Loucy (cell line): ENCODE measurements around the gene PGLYRP1.

ENCODE experiments used
- H2AFZ ChIP-seq: fragments of 200-600 bp; sonication (generic); 2 replicates; pipeline ENCODE4 v1.6.0; 2016; ENCODE audit warnings: antibody characterized with exemption, mild to moderate bottlenecking, low read length, moderate library complexity
- H3F3A ChIP-seq: fragments of 200-600 bp; 2 replicates; pipeline ENCODE4 v1.6.0; 2016; ENCODE audit warnings: antibody characterized with exemption, low read depth, mild to moderate bottlenecking
- H3K27me3 ChIP-seq: fragments of 200-600 bp; sonication (generic); 2 replicates; pipeline ENCODE4 v1.6.1; 2014; ENCODE audit warnings: low read length, mild to moderate bottlenecking; ENCODE audit not compliant: insufficient read depth, poor library complexity, severe bottlenecking
- H3K36me3 ChIP-seq: fragments of 200-600 bp; sonication (generic); 2 replicates; pipeline ENCODE4 v1.6.1; 2016; ENCODE audit warnings: low read length; ENCODE audit not compliant: insufficient read depth
- H3K4me1 ChIP-seq: fragments of 200-600 bp; sonication (generic); 2 replicates; pipeline ENCODE4 v1.5.1; 2014; ENCODE audit warnings: low read length, mild to moderate bottlenecking; ENCODE audit not compliant: insufficient read depth, poor library complexity, severe bottlenecking
- H3K4me2 ChIP-seq: fragments of 200-600 bp; sonication (generic); 2 replicates; pipeline ENCODE4 v1.6.0; 2014; ENCODE audit warnings: antibody characterized with exemption, low read length, low read depth, mild to moderate bottlenecking; ENCODE audit not compliant: poor library complexity, severe bottlenecking
- H3K4me3 ChIP-seq: fragments of 200-600 bp; sonication (generic); 2 replicates; pipeline ENCODE4 v1.5.1; 2014; ENCODE audit warnings: low read length, mild to moderate bottlenecking, mixed read lengths; ENCODE audit not compliant: poor library complexity, severe bottlenecking
- H3K79me2 ChIP-seq: fragments of 200-600 bp; sonication (generic); 2 replicates; pipeline ENCODE4 v1.6.1; 2014; ENCODE audit warnings: low read length; ENCODE audit not compliant: insufficient read depth
- H3K9ac ChIP-seq: fragments of 200-600 bp; sonication (generic); 2 replicates; pipeline ENCODE4 v1.6.0; 2014; ENCODE audit warnings: mild to moderate bottlenecking, low read depth, low read length, moderate library complexity; ENCODE audit not compliant: poor library complexity, severe bottlenecking
- H3K9me2 ChIP-seq: fragments of 200-600 bp; sonication (generic); replicated peaks from 2 replicates; pipeline ENCODE4 v1.6.1; 2016; ENCODE audit warnings: low read depth, low read length, mixed read lengths
- H3K9me3 ChIP-seq: fragments of 200-600 bp; sonication (generic); 2 replicates; pipeline ENCODE4 v1.6.1; 2014; ENCODE audit warnings: mild to moderate bottlenecking, antibody characterized with exemption, low read length, low read depth; ENCODE audit not compliant: insufficient read depth
- H4K20me1 ChIP-seq: fragments of 200-600 bp; sonication (generic); 2 replicates; pipeline ENCODE4 v1.6.0; 2014; ENCODE audit warnings: antibody characterized with exemption, low read length, mild to moderate bottlenecking; ENCODE audit not compliant: insufficient read depth, poor library complexity, severe bottlenecking
- EZH2phosphoT487 ChIP-seq: fragments of 200-600 bp; IDR thresholded peaks from 2 replicates; pipeline ENCODE4 v1.6.1; 2018; ENCODE audit warnings: antibody characterized with exemption, mild to moderate bottlenecking, moderate library complexity, borderline replicate concordance
- TF ChIP-seq, protein P1 (sequence below): fragments of 200-600 bp; sonication (generic); conservative IDR thresholded peaks from 2 replicates; pipeline ENCODE4 v1.5.1; 2014; ENCODE audit warnings: mild to moderate bottlenecking, antibody characterized with exemption, low read length

PGLYRP1 gene

DNA sequence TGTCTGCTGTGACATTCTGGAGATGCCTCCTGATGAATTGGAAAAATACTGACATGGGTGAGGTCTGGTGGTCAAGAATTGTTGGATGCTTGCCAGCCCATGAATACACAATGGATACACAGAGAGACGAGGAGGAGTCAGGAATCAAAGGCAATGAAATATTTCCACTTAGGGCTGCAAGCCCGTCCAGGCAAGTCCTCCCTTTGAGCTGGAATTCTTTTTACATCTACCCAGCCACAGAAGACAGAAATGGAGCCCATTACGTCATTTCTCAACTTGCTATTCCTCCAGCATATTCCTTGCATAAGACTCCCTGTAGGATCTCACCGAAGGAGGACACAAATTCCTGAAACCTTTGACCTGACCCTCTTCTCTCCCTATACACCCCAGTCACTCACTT is 33.7 kb upstream of the PGLYRP1 start:
- no peaks in the 10 kb centered on the region for H3K9me2 ChIP-seq
- TF ChIP-seq, protein P1, sequence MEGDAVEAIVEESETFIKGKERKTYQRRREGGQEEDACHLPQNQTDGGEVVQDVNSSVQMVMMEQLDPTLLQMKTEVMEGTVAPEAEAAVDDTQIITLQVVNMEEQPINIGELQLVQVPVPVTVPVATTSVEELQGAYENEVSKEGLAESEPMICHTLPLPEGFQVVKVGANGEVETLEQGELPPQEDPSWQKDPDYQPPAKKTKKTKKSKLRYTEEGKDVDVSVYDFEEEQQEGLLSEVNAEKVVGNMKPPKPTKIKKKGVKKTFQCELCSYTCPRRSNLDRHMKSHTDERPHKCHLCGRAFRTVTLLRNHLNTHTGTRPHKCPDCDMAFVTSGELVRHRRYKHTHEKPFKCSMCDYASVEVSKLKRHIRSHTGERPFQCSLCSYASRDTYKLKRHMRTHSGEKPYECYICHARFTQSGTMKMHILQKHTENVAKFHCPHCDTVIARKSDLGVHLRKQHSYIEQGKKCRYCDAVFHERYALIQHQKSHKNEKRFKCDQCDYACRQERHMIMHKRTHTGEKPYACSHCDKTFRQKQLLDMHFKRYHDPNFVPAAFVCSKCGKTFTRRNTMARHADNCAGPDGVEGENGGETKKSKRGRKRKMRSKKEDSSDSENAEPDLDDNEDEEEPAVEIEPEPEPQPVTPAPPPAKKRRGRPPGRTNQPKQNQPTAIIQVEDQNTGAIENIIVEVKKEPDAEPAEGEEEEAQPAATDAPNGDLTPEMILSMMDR, result no peak
- no peak for TF ChIP-seq EZH2phosphoT487
- no peaks in the 10 kb centered on the region for H3K79me2 ChIP-seq
- no peak overlapping the region for H3K4me3 ChIP-seq
- no peak overlapping the region for H2AFZ ChIP-seq
- no peaks in the 10 kb centered on the region; the same call in 1 of the 2 replicates for H3K9me3 ChIP-seq
- no peaks in the 10 kb centered on the region for H3K36me3 ChIP-seq
- H3K9ac ChIP-seq, result no peak overlapping the region
- H3K27me3 ChIP-seq, result no peaks in the 10 kb centered on the region
- no peaks in the 10 kb centered on the region for H3K4me1 ChIP-seq
- no peak overlapping the region for H3K4me2 ChIP-seq
- H3F3A ChIP-seq, result no peaks in the 10 kb centered on the region
- no peaks in the 10 kb centered on the region for H4K20me1 ChIP-seq

GRCh38 chr19:46052896-46053295 is 30.0 kb upstream of the PGLYRP1 start:
- Histone ChIP-seq H3K9me3 (no peaks in the 10 kb centered on the region), H2AFZ (no peak overlapping the region), H3K36me3 (no peaks in the 10 kb centered on the region), H3K4me3 (no peak overlapping the region), H3K27me3 (no peaks in the 10 kb centered on the region), H3K9me2 (no peaks in the 10 kb centered on the region), H3K9ac (no peak overlapping the region), H4K20me1 (no peaks in the 10 kb centered on the region), H3K4me1 (no peaks in the 10 kb centered on the region), H3K79me2 (no peaks in the 10 kb centered on the region), H3K4me2 (no peak overlapping the region), H3F3A (no peaks in the 10 kb centered on the region)
- TF ChIP-seq EZH2phosphoT487, result no peak
- TF ChIP-seq, protein P1, result no peak

GRCh38 chr19:46049597-46049996 is 26.7 kb upstream of the PGLYRP1 start:
- no peaks in the 10 kb centered on the region for H3K27me3 ChIP-seq

More at GRCh38 chr19:46049597-46049996, 26.7 kb upstream of the PGLYRP1 start:
- no peaks in the 10 kb centered on the region for H3K79me2 ChIP-seq
- H4K20me1 ChIP-seq, result no peaks in the 10 kb centered on the region
- no peaks in the 10 kb centered on the region for H3K4me1 ChIP-seq
- H3F3A ChIP-seq, result no peaks in the 10 kb centered on the region
- H3K9me2 ChIP-seq, result no peaks in the 10 kb centered on the region
- no peaks in the 10 kb centered on the region for H3K9me3 ChIP-seq
- H3K36me3 ChIP-seq, result no peaks in the 10 kb centered on the region
- TF ChIP-seq, protein P1, result peak; percentile 50
- no peak for TF ChIP-seq EZH2phosphoT487
- H3K9ac ChIP-seq, result no peak overlapping the region
- H3K4me2 ChIP-seq, result no peak overlapping the region
- no peak overlapping the region for H2AFZ ChIP-seq
- H3K4me3 ChIP-seq, result no peak overlapping the region
